Right atrium auricular region (tissue), 2 donors: ENCODE data around the gene NAA10. TPM values are rescaled to one million over a fixed set of nuclear protein-coding genes. Genes with fewer than 3 reads are reported as not detected.

Experiments used
- DNase-seq: peaks from one replicate; pipeline ENCODE4 v3.0.0-alpha.2; 2019; ENCODE audit warnings: low spot score
- H3K27ac ChIP-seq, 2 donors: fragments of 200-600 bp; sonication (generic); 1 replicate in 1 of 2; 2 replicates in 1 of 2; pipeline ENCODE4 v1.5.1; 2016 to 2019
- H3K27me3 ChIP-seq, 2 donors: fragments of 200-600 bp; sonication (generic); one replicate each; pipeline versions ENCODE4 v1.5.1 to v1.6.0; 2017 to 2019
- H3K36me3 ChIP-seq: fragments of 200-600 bp; sonication (generic); one replicate; pipeline ENCODE4 v1.5.1; 2016
- H3K4me1 ChIP-seq, 2 donors: fragments of 200-600 bp; sonication (generic); one replicate each; pipeline versions ENCODE4 v1.5.1 to v1.6.0; 2017 to 2019
- H3K4me3 ChIP-seq, 2 donors: fragments of 200-600 bp; sonication (generic); 1 replicate in 1 of 2; 2 replicates in 1 of 2; pipeline ENCODE4 v1.5.1; 2017 to 2019; ENCODE audit warnings: mild to moderate bottlenecking in 1 of 2, moderate library complexity in 1 of 2
- H3K9me3 ChIP-seq, 2 donors: fragments of 200-600 bp; sonication (generic); one replicate each; pipeline ENCODE4 v1.5.1; 2019
- CTCF ChIP-seq, 2 donors: fragments of 200-600 bp; sonication (generic); IDR thresholded peaks; one replicate each; pipeline ENCODE4 v1.5.1; 2019; ENCODE audit warnings: antibody characterized with exemption in 2 of 2
- total RNA-seq, 2 donors: library from RNA; depleted of rRNA; stranded (reverse); fragments of >200 nt; gene quantifications; one replicate each; pipeline ENCODE4 v1.1.0, GENCODE V29; 2016

NAA10 gene
- total RNA-seq, 2 donors from 2014 or later: 66.5 to 70.2 TPM

DNA sequence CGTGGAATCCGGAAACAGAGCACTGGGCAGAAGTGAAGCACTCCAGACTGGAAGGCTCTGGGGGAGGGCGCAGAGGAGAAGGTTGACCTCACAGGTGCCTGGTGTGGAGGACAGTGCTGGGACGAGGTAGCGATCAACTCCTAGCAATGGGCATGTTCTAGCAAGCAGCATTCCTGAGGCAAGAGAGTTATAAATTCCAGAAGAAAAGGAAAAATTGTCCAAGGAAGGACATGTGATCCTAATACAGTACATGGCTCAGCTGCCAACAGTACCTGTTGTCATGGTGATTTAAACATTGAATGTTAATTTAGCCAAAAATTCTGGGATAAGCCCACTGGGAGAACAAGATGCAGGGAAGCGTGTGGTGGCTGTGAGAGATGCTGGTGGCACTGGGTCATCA lies 17.0 kb downstream of the NAA10 start:
- no peak for TF ChIP-seq CTCF (IDR thresholded peaks at IDR 0.05)

GRCh38 chrX:153913701-153914100 lies 21.1 kb downstream of the NAA10 start:
- H3K27me3 ChIP-seq: peaks cover 0 to 3% of the 10 kb centered on the region in 2 donors
- H3K27ac ChIP-seq: no peak overlapping the region

More for the DNA sequence above, 17.0 kb downstream of the NAA10 start:
- no peak overlapping the region for H3K27ac ChIP-seq
- no peak overlapping the region for H3K4me3 ChIP-seq
- H3K9me3 ChIP-seq: no peaks in the 10 kb centered on the region
- DNase-seq: no peak
- no peaks in the 10 kb centered on the region for H3K36me3 ChIP-seq
- peaks cover 0 to 14% of the 10 kb centered on the region in 2 donors for H3K4me1 ChIP-seq
- H3K27me3 ChIP-seq: no peaks in the 10 kb centered on the region

DNA sequence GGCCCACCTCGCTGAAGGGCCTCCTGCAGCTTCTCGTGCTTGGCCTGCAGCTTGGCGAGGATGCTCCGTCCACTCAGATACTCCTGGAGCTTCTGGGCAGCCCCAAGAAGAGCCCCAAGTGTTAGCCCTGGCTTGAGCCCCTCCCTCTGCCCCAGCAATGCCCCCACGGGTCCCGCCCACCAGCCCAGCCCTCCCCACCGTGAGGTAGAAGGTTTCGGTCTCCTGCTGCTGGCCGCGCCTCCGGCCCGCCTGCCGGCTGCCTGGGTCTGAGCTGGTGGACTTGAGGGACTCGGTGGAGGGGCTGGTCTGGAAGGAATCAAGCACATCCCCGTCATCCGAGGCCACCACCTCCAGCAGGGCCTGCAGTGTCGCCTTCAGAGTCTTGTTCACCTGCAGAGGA lies 21.6 kb downstream of the NAA10 start:
- TF ChIP-seq CTCF (IDR thresholded peaks at IDR 0.05): no peak
- peaks cover 0 to 3% of the 10 kb centered on the region in 2 donors for H3K27me3 ChIP-seq

More at GRCh38 chrX:153913701-153914100, 21.1 kb downstream of the NAA10 start:
- no peaks in the 10 kb centered on the region for H3K36me3 ChIP-seq
- TF ChIP-seq CTCF (IDR thresholded peaks at IDR 0.05): no peak
- H3K9me3 ChIP-seq: no peaks in the 10 kb centered on the region
- H3K4me1 ChIP-seq: no peaks in the 10 kb centered on the region
- DNase-seq: no peak
- H3K4me3 ChIP-seq: no peak overlapping the region

DNA sequence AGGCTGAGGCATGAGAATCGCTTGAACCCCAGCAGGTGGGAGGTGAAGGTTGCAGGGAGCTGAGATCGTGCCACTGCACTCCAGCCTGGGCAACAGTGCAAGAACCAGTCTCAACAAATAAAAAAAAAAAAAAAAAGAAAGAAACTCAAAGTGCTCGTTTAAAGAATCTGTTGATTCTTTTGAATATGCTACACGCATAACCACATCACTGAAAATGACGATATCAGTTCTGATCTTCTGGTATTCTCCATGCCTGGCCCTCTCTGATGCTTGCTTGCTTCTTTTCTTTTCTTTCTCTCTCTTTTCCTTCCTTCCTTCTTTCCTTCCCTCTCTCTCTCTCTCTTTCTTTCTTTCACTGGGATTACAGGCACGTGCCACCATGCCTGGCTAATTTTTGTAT lies 23.0 kb downstream of the NAA10 start:
- peaks cover 0 to 3% of the 10 kb centered on the region in 2 donors for H3K27me3 ChIP-seq
- no peak overlapping the region for H3K4me3 ChIP-seq
- no peaks in the 10 kb centered on the region for H3K4me1 ChIP-seq
- H3K9me3 ChIP-seq: no peaks in the 10 kb centered on the region
- no peak overlapping the region for H3K27ac ChIP-seq
- DNase-seq: no peak
- H3K36me3 ChIP-seq: no peaks in the 10 kb centered on the region
- no peak for TF ChIP-seq CTCF (IDR thresholded peaks at IDR 0.05)

More for the DNA sequence above, 21.6 kb downstream of the NAA10 start:
- DNase-seq: no peak
- Histone ChIP-seq H3K4me1 (no peaks in the 10 kb centered on the region), H3K9me3 (no peaks in the 10 kb centered on the region), H3K27ac (no peak overlapping the region), H3K4me3 (no peak overlapping the region), H3K36me3 (no peaks in the 10 kb centered on the region)

- H3K9me3 ChIP-seq: no peaks in the 10 kb centered on the region
- no peak for DNase-seq
- no peaks in the 10 kb centered on the region for H3K4me1 ChIP-seq
- no peaks in the 10 kb centered on the region for H3K36me3 ChIP-seq
- H3K4me3 ChIP-seq: no peak overlapping the region
- H3K27ac ChIP-seq: no peak overlapping the region
- no peak for TF ChIP-seq CTCF (IDR thresholded peaks at IDR 0.05)
- peaks cover 0 to 3% of the 10 kb centered on the region in 2 donors for H3K27me3 ChIP-seq
Measured at GRCh38 chrX:153910446-153910845, 24.4 kb downstream of the NAA10 start.

- Histone ChIP-seq H3K9me3 (no peaks in the 10 kb centered on the region), H3K4me1 (no peaks in the 10 kb centered on the region), H3K27ac (no peak overlapping the region), H3K4me3 (no peak overlapping the region), H3K36me3 (no peaks in the 10 kb centered on the region), H3K27me3 (peaks cover 0 to 3% of the 10 kb centered on the region in 2 donors)
- DNase-seq: no peak
- no peak for TF ChIP-seq CTCF (IDR thresholded peaks at IDR 0.05)
Measured at GRCh38 chrX:153909980-153910360, 24.9 kb downstream of the NAA10 start.
